Lower leg skin (tissue), 3 donors: ENCODE results near the gene WDR81.

ENCODE experiments used
- POLR2A ChIP-seq, 2 donors: fragments of 450-650 bp; IDR thresholded peaks; one replicate each; pipeline ENCODE4 v1.6.1; 2016 to 2017; ENCODE audit warnings: antibody characterized with exemption in 2 of 2, mild to moderate bottlenecking in 1 of 2, moderate library complexity in 1 of 2
- TF ChIP-seq, protein P1 (sequence below), 3 donors: fragments of 450-650 bp; IDR thresholded peaks; one replicate each; pipeline ENCODE4 v1.5.1; 2016; ENCODE audit warnings: antibody characterized with exemption in 3 of 3, mild to moderate bottlenecking in 3 of 3, moderate library complexity in 2 of 3

GRCh38 chr17:1755252-1755826, 30.8 kb downstream of the WDR81 start:
- TF ChIP-seq, protein P1, sequence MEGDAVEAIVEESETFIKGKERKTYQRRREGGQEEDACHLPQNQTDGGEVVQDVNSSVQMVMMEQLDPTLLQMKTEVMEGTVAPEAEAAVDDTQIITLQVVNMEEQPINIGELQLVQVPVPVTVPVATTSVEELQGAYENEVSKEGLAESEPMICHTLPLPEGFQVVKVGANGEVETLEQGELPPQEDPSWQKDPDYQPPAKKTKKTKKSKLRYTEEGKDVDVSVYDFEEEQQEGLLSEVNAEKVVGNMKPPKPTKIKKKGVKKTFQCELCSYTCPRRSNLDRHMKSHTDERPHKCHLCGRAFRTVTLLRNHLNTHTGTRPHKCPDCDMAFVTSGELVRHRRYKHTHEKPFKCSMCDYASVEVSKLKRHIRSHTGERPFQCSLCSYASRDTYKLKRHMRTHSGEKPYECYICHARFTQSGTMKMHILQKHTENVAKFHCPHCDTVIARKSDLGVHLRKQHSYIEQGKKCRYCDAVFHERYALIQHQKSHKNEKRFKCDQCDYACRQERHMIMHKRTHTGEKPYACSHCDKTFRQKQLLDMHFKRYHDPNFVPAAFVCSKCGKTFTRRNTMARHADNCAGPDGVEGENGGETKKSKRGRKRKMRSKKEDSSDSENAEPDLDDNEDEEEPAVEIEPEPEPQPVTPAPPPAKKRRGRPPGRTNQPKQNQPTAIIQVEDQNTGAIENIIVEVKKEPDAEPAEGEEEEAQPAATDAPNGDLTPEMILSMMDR (IDR thresholded peaks at IDR 0.05): no peak
- TF ChIP-seq POLR2A (IDR thresholded peaks at IDR 0.05): no peak
